ENCODE results near the gene FLNB.

The FLNB gene

GRCh38 chr3:58144478-58145325, 136.5 kb downstream of the FLNB start:
- DNase-seq: no peak

- DNase-seq: no peak
These were observed 139.8 kb downstream of the FLNB start for GRCh38 chr3:58148049-58148448.

- no peak for DNase-seq
These were observed 142.0 kb downstream of the FLNB start for GRCh38 chr3:58150130-58150809.

- DNase-seq: no peak
These were observed 142.6 kb downstream of the FLNB start for GRCh38 chr3:58150810-58151199.

- DNase-seq: no peak
These were observed 143.4 kb downstream of the FLNB start for GRCh38 chr3:58151637-58152036.

DNA sequence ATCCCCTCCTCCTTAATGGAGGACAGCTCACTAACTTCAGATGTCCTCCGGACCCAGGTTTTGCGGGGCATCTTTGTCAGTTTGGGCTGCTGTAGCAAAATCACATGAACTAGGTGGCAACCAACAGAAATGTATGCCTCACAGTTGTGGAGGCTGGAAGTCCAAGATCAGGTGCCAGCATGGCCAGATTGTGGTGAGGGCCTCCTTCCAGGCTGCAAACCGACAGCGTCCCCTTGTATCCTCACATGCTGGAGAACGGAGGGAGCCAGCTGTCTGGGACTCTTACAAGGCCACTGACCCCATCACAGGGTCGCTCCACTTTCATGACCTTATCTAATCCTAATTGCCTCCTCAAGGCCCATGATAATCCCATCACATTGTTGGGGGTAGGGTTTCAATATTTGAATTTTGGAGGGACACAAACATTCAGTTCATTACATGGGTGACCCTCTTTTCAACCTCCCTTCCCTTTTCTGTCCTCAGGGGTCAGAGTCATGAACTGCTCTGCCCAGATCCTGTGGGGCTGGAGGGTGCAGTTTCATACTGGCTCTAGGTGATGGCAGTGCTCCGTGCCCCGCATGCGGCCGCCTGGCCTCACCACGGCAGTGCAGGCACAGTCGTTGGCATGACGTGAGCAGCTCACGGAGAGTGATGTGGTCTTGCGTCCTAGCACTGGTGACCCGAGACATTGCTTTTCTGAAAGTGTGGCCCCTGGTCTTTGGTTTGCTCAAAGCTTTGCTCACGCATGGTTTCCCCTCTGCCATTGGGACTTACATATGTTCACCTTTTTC, 144.2 kb downstream of the FLNB start:
- no peak for DNase-seq

- DNase-seq: no peak
These were observed 145.1 kb downstream of the FLNB start for GRCh38 chr3:58153371-58153770.

GRCh38 chr3:58154626-58155449, 146.6 kb downstream of the FLNB start:
- no peak for DNase-seq

GRCh38 chr3:58155838-58156237, 147.6 kb downstream of the FLNB start:
- no peak for DNase-seq

DNA sequence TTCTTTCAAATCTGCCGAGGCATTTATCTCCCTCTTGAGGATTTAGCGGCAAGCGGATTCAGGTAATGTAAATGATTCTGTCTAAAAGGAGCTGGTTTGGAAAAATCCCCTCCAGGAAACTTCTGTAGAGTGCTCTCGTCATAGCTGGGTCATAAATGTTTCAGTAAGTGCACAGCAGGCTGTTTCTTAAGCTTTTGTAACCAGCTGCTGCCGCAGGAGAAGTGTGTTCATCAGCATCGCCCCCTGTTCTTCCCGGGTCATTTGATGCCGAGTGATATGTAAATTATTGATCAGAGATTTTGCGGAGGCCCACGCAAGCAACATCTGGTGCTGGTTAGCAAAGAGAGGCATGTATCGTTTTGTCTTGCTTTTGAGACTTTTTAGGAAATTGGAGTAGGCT, 149.5 kb downstream of the FLNB start:
- no peak for DNase-seq

GRCh38 chr3:58158442-58159153, 150.4 kb downstream of the FLNB start:
- DNase-seq: no peak

GRCh38 chr3:58160399-58160798, 152.2 kb downstream of the FLNB start:
- no peak for DNase-seq

DNA sequence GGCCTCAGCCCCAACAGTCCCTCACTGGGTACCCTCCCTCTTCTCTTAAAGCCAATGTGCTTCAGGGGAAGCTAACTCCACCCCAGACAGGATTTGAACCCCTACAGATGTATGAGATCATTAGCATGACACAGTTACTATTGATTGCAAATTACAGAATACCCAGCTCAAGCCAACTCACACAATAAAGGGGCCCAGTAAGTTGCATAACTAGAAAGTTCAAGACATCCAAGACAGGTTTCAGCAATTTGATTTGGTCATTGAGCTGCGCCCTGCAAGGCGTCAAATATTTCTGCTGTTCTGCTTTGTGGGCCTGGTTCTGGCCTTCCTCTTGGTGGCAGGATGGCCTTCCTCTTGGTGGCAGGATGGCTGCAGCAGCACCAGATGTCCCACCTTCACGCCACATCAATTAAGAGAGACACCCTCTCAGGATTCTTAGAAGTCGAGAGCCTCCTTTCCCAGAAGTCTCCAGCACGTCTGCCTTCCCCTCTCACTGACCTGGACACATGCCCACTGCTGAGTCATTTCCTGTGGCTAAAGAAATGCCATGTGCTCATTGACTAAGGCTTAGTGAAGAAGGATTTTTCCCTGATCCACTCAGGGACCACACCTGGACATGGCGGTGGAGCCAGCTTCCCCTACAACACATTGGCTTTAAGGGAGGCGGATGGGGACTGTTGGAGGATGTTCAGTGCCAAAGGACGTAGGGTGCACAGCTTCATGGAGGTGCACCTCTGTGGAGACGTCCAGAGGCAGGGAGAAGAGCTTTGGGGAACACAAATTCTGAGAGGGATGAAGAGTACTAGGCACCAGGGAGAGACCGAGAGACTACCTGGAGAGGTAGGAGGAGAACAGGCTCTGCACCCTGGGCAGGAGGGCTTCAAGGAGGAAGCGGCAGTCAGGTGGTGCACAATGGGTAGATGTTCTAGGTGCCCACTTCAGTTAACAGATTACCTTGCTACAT, 153.5 kb downstream of the FLNB start:
- DNase-seq: no peak

DNA sequence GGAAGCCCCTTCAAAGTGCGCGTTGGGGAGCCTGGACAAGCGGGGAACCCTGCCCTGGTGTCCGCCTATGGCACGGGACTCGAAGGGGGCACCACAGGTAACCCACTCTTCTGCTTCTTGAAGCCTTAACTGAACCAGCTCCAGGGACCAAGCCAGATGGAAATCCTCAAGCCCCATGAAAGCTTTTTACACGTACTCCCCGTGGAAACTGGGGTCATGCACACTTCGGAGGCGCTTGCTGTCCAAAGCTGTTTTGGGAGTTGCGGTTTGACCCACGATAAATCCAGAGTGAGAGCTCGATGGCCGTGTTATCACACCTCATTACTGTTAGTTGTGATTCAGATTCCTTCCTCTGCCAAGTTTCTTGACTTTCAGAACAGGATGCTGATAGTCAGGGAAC, 155.0 kb downstream of the FLNB start:
- DNase-seq: no peak

DNA sequence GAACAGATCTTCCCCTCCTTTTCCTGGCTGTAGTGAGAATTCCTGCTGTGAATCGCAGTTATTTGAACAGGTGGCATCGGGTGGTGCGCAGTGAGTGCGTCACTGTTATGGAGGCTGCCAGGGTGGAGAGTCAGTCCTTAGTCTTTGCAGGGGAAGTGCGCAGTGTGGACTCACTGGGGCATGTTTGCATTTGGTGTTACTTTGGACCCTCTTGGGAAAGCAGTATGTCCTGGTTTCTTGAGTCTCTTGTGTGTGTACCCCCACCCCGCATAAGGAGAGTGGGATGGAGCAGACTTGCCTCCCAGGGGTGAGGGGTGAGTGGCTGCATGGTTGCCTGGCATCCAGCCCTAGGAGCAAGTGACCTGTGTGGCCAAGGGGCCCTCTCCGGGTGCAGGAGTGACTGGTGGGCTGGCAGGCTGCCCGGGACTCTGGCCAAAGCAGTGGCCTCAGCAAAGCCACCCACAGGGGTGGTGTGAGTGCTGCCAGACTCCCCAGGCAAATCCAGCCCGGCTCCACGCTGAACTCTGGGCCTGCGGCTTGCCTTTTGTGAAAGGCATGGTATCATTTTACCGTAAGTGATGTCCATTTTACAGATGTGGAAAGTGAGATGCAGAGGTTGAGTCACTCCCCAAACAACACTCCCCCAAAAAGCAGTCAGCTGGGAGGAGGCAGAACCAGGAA, 156.1 kb downstream of the FLNB start:
- no peak for DNase-seq

DNA sequence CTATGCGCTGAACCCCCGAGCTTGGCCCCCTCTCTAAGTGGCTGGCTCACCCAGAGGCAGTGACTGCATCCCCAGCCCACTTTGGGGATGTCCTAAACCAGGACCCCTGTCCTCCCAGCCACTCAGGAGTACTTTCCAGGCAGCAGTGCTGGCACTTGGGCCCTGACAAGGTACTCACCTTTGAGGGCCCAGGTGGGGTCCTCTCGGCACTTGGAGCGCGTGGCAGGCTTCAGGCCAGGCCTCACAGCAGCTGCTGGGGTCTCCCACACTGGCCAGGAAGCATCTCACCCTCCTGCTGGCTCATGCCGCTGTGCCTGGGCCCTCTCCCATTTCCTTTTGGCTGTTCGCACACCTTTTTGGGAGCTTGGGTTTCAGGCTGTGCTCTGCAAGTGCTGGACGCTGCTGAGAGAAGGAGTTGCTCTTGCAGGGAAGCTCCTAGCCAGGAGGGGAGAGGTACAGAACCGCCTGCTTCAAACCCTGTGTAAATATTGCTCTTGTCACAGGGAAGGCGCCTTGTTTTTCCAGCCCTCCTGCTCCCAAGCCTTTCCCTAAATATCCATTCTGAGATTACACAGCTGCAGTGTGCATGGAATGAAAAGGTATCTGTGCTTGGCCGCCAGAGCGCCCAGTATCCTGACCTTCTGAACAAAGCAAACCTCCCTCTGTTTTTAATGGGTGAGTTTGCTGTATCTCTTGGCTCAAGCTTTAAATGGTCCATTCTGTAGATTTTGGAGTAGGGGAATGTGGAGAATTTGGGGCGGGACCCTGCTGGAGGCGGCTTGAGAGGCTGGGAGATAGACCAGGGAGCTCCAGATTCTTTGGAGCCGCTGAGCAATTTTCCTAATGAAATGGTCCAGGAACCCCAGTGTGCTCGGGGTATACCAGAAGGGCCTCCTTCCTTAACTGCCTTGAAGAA, 156.9 kb downstream of the FLNB start:
- no peak for DNase-seq

- peak in 3 of 4 experiments; percentile 20 to 44 (median 30) for DNase-seq
These were observed 159.5 kb downstream of the FLNB start for GRCh38 chr3:58167431-58168351.

- no peak for DNase-seq
These were observed 160.3 kb downstream of the FLNB start for GRCh38 chr3:58168498-58168897.

Data from activated naive CD4-positive, alpha-beta T cell (primary cell).